ENCODE results near the gene PIAS3.
"Not testable (repeated sequence)": the region's sequence is repeated elsewhere in the genome, so short reads cannot be mapped to it uniquely, and the experiment has no call there.

The PIAS3 gene

DNA sequence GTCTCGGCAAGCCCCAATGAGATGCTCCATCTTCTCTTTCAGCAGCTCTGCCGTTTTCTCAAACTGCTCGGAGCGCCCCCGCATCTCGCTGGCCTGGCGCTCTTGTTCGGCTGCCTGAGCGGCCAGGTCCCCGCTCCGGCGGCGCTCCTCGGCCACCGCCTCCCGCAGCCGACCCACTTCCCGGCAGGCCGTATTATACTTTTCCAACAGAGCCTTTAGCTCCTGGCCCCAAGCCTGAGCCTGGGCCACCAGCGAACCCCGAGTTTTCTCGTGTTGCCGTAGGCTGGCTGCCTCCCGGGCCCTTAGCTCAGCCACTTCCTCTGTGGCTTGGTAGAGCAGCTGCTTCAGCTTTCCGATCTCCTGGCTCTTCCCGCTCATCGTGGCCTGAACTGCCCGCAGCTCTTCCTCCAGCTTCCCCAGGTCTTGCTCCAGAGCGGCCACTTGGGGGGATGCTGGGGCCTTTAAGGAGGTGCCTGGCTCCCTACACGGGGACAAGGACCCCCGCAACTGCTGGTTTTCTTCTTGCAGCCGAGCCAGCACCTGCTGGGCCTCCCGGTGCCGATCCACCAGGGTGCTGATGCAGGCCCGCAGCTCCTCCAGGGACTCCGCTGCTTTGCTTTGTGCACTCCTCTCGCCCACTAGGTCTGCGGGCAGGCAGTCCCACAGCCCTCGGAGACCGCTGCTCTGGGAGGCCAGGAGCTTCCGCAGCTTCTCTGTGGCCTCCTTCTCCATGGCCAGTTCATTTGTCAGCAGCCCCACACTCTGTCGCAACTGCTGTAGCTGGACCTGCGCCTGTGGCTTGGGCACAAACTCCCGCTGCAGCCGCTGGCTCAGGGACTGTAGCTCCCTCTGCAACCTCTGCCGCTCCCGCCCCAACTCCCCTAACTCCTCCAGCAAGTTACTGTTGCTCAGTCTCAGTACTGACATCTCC lies 13.4 kb upstream of the PIAS3 start:
- DNase-seq, result peak; percentile 30

DNA sequence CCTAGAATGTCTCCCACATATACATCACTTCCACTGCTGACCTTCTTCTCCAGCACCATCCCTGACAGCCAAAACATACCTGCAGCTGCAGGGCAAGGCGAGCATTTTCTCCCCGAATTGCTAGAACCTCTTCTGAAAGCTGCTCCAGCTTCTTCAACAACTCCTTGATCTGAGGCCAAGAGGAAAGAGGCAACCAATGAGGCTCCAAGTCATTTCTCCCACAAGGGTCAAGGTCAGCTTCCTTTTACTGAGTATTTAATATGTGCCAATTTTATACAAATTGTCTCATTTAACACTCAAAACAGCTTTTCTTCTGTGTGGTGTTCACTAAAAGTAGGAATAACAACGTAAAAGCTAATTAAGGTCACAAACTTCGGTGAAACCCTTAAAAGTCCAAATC lies 9.4 kb upstream of the PIAS3 start:
- DNase-seq, result no peak

DNA sequence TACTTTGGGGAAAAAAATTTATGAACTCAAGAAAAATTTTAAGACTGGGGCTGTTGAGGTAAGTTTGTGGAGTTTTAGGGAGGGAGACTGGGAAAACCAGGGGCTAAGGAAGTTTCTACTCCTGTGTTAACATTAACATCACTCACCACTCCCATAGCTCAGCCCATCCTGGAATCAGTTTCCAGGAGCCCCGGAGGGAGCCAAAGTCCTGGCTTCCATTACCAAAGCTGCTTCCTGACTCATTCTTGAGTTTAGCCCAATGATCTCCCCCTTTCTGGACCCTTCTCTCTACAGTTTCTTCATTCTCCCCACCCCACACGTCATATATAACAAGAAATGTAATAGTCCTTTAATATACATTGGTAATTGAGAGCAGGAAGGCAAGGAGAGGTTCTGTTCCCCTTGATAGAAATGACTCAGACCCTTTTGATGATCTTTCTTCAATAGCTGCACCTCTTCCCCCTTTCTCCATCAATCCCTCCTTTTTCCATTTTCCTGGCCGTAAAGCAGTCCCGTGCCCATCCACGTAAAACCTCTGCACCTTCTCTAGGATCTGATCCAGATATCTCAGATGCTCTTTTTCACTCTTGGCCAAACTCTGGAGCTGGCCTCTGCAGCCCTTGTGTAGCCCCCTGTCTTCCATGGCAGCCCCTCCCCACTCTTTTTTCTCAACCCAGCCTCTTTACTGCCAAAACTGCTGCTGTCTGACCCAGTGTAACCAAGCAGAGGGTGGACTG lies 4.6 kb upstream of the PIAS3 start:
- DNase-seq, result no peak

DNA sequence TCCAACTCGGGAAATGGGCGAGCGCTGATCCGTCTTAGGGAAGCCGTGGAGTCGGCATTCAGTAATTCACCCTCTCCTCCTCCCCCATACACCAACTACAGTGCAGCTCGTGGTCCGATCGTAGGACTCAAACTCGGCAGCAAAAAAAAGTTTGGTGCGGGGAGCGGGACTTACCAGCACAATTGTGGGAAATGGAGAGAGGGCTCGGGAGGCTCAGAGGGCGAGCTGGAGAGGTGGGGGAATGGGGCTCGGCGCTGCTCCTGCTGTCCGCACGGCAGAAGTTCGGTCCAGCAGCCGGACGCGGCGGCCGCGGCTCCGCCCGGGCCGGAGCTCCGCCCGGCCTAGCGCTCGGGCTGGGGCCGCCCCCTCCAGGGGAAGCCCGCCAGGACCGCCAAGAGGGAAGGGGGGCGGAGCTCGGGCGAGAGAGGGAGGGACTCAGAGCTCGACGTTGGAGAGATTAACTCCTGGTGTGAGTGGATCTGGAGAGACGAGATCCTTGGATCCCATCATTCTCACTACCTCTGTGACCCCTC lies 676 bp upstream of the PIAS3 start:
- DNase-seq, result peak; percentile 77

DNA sequence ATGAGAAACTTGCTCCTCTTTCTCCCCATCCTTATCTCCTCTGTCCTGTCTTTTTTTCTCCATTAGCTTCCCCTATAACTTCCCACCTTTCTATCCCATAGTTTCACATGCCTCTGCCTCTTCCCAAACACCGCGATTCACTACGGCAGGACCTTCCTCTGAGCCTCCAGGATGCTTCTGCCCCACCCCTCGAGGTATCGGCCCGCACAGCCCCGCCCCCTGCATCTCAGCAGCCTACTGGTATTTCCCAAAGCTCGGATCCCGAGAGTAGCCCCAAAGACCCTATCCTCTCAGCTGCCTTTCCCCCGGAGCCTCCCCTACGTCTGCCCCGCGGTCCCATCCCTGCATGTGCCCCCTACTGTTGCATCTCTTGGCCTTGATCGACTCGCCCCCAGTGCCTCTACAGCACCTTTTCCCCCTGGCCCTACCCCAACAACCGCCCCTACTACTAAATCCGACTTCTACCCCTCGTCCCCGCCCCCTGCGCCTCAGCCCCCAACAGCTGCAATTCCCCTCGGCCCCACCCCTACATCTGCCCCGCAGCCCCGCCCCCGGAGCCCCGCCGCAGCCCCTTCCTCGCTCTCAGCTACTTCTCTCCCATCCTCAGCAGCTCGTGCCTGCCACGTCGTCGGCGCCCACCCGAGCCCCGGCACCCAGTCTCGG lies 512 bp downstream of the PIAS3 start:
- peak; percentile 58 for DNase-seq

DNA sequence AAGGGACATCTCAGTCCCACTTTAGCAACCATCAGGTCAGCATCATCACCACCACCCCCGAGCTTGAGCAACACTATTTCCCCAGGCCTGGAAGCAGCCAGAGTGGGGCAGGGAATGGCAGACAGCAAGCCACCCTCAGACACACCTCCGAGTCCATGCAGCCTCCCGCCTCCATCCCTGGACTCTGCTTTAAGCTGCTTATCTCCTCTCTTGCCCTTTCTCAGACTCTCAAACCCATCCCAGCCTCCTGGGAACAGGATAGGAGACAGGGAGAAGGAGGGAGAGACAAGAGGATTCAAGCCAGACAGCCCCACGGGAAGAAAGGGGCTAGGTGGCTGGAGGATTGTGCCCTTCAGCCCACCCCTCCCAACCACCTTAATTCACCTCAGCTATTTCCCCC lies 1.7 kb downstream of the PIAS3 start:
- DNase-seq, result no peak

DNA sequence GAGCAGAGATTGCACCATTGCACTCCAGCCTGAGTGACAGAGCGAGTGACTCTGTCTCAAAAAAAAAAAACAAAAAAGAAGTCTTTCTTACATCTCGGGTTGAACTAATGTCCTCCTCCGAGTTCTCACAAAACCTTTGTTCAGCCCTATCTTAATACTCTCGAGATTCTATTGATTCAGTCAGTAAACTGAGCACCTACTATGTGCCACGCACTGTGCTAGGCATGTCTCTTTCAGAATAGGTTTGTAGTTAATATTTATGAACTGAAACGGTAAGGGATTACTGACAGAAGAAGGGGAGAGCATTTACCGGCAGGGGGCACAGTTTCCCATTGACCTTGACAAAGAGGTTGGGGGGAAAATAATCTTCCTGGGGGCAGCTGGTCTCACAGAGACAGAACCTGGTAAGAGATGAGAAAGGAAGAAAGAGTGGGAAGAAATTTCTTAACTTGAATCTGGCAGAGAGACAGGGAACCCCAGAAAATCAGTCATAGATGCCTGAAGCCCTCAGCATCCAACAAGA lies 3.4 kb downstream of the PIAS3 start:
- DNase-seq, result no peak

DNA sequence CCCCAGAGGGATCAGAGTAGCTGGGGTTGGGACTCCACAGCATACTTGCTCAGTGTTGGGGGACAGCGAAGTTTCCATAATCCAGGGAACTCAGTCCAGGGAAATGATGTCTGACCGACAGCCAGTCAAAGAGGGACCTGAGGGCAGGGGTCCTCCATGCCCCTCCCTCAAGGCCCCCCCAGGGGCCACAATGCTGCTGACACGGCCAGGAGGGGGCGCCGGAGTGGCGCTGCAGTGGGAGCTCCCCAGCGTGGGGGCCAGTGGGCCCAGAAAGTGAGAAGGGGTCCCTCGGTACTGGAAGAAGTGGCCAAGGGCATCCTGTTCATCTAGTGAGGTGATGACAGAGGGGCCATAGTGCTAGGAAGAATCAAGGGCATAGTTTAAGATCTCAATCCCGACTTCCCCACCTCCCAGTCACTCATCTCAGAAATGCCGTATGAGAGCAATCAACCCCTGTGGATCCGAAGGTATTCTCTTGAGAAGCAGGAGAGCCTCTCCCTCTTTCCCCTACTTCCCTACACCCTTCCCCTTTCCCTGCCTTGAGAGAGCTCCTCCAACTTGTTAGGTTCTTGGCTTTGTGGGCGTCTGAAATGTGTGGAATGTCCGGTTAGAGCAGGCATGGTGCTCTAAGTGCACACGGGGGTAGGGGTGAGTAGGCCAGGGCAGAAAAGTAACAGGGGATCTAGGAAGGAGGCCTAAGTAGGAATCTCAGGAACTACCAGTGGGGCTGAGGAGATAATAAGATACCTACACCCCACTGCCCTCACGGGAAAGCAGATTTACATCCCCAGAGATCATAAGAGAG lies 9.3 kb downstream of the PIAS3 start:
- no peak for DNase-seq

DNA sequence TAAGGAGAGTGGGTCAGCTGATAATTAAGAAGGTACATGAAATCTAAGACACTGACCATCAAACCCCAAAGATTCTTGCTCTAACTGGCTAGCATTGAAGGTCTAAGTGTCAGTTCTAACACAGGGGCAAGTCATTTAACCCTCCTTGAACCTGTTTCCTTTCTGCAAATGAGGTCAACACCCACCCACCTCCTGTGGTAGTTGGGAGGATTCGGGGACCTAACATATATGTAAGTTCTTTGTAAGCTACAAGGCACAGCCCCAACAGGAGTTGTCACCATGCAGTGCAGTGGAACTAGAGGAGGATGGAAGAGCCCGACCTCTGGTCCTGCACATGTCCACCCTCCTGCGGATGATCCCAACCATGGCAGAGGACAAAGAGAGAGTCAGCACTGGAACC lies 11.1 kb downstream of the PIAS3 start:
- DNase-seq, result no peak

DNA sequence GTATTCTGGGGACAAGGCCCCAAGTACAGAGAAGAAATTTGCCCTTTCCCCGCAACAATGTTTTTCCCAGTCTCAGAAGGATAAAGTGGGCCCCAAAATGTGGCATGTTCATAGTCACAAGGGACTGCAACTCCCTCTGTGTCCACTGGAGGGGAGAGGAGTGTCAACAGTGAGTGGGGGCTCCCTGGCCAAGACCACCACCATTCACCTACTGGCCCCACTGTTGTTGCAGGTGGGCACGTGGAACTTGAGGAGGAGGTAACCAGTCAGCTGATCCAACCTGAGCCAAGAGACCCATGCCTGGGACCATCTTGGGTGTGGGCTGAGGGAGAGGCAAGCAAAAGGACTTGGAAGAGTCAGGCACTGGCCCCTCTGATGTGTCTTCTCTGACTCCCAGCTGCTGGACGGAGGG lies 12.7 kb downstream of the PIAS3 start:
- peak; percentile 15 for DNase-seq

DNA sequence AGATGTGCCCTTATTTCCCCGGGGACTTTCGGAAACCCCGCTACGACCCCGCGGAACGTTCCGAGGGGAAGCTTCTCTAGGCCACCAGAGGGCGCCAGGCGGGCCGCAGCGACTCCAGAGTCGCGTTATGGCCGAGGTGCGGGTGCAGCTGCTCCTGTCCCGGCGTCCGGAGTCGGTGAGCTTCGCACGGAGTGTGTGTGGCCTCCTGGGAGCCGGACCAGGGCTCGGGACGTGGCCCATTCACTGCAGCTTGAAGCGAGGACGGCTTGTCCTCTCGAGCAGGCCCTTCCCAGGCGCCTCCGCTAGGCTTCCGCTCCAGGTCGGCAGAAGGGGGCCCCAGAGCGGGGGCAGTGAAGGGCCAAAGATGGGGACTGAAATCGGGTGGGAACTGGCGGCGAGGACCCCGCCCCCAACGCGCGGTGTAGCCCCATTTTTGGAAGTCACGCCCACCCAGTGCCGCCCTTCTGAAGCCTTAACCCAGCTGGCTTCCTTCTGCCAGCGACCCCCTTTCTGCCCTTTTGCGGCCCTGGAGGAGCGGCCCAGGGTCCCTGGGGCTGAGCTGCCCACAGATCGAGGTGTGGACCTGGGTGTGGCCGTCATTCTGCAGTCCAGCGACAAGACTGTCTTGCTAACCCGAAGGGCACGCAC lies 13.2 kb downstream of the PIAS3 start, which contains the start of gene NUDT17:
Gene NUDT17, plus strand, starts transcription at position 117 of the 648 bp plus-strand sequence. Its CDS starts 11 bp downstream, at position 128.
- DNase-seq, result peak; percentile 79

DNA sequence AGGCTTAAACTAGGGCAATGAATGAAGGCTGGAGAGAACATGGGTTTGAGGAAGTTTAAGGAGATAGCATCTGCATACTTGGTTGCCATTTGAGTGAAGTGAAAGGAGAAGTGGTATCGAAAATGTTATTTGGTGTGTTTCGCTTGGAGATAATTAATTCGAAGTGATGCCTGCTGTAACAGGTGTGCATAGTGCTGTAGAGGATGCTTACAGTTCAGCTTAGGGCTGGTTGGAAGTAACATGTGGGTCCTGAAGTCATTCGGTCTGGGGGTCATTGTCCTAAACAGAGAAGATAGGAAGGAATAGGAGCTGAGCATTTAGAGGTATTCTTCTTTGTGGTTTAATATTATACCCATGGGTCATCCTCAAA lies 13.8 kb downstream of the PIAS3 start:
- no peak for DNase-seq

DNA sequence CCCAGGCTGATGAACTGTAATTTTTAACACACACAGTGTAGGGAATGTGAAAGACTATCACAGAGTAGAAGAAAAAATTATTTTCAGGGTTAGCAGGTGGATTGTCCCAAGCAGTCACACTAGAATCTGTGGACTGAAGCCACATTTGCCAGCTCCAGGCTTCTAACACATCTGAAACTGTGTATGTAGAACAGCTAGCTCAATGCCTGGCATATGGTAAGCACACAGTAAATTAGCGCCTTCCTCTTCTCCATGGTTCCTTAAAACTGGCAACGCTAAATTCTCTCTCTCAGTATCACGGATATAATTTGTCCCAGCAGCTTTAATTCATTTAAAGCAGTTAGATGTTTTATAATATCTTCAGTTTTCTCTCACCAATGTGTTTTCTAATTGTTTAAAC lies 15.8 kb downstream of the PIAS3 start:
- DNase-seq, result no peak

DNA sequence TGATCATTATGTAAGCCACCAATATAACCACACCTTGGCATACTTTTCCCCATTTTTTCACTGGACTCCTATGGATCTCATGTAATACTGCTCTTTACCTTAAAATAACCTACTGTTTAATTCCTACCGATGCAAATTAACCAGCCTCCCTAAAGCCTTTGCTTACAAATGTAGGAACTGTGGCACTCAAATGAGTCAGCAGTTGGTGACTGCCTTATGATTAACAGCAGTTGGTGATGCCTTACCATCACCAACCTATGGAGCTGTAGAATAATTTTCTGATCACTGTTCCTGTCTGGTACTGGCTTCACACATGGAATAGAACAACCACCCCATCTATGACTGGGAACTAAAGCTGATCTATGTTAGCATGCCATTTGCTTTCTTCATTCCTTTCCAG lies 21.2 kb downstream of the PIAS3 start:
- no peak for DNase-seq

DNA sequence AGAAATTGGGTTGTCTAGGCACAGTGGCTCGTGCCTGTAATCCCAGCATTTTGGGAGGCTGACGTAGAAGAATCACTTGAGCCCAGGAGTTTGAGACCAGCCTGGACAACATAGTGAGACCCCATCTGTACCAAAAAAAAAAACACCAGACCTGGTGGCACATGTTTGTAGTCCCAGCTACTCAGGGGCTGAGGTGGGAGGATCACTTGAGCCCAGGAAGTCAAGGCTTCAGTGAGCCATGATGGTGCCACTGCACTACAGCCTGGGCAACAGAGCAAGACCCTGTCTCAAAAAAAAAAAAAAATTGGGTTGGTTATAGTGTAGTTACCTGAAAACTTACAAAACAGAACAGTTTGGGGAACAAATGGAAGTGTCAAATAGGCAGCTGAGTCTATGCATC lies 28.1 kb downstream of the PIAS3 start:
- DNase-seq, result not testable (repeated sequence)

DNA sequence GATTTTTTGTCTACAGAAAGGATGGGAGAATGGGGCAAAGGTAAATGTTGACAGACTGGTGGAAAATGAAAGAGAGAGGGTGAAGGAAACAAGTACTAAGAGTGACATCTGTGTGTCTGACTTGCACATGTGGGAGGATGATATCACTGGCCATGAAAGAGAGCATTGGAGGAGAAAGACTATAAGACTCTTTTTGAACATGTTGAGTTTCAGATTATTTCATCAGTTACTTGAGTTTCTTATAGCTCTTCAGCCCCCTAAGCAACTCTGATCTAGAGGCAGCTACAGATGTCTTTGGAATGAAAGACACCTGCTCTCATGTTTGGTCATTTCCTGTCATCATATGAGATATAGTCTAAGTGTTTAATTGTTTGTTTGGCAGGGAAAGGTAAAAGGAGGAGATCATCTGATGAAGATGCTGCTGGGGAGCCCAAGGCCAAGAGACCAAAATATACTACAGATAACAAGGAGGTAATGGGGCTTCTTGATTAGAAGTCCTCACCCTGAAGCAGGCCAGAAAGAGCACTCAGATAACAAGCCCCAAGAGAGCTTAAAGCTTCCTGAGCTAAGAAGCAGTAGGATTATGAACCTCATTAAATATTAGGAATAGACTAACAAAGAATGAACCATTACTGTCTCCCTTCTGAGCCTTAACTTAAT lies 30.4 kb downstream of the PIAS3 start:
- no peak for DNase-seq

DNA sequence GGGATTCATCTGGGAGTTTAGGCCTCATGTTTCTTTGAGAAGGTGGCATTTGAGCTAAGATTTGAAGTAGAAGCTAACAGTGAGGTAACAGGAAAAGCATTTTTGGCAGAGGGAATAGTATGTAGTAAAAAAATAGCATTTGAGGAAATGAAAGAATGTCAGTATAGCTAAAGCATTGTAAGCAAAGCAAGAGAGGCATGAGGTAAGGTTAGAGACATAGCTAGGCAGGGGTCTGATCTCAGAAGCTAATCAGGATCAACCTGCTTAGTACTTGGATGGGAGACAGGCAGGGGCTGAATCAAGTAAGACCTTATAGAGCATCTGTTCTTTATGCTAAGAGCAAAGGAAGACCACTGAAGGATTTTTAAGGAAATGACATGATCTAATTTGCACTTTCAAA lies 30.9 kb downstream of the PIAS3 start:
- no peak for DNase-seq

DNA sequence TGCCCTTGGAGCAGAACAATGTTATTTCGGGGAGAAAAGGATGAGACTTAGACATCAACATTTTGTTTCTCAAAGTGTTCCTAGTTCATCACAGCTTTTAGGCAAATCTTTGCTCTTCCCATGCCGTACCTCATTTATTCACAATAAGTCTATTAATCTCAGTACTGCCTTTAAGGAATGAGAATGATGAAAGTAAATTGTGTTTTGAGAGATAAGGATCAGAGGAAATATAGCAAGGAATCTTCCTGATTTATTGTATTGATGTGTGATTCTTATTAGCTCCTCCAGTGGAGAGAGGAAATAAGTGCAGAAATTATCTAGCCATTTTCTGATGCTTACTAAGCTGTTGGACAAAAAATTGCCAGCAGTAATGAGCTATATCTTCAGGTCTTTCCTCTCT lies 32.9 kb downstream of the PIAS3 start:
- DNase-seq, result no peak

DNA sequence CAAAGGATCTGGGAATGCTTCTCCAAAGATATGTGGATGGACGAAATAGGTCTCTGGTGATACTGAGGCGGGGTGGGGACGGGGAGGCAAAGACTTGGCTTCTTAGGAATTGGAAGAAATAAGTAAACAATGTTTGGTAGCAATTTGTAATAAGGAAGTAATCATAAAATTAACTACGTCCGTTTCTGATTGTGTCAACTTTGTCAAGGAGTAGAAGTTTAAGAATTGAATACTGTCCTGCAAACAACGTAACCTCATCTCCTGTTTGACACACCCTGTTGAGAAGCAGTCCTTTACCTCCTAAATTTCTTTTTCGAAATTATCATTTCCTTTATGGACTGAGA lies 34.4 kb downstream of the PIAS3 start:
- DNase-seq, result no peak

DNA sequence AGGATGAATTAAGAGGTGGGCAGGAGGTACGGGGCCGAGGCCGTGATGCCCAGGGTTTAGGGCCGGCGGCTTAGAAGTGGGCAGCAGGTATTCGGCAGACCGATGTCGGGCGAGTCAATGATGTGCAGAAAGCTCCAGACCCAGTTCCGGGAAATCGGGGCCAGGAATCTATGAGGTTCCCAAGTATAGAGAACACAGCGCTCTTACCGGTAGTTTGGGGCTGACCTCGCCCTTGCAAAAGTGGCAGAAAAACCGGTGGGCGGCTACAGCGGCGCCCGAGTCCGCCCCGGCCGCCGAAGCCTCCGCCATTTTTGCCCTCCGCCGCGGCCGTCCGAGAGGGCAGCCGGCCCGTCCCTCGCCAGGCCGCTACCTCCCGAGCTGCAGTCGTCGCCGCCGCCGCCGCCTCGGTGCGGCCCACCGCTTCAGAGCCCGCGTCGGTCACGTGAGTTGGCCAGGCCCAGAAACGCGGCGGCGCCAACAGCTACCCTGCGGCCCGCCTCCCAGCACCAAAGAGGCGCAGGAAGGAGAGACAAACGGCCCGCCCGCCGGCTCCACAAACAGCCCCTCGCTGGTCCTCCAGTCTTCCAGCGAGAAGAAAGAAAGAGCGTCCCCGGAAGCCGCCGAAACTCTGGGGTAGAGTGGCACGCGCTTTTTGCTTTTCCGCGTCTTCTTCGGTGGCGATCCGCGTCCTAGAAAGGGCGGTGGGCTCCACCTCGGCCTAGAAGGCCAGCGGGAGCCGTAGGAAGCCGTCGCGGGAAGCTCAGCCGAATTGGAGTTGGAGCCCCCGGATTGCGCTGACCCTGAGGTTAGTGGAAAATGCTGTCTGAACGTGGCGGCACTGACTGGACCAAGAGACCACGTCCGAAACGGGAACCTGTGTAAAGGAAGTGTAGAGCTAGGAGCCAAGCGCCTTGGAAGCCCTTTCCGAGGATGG lies 35.0 kb downstream of the PIAS3 start, which contains the start of the genes POLR3C and RNF115:
Gene POLR3C, plus strand, starts transcription at position 636 of the 934 bp plus-strand sequence. CDS start 1,577 bp downstream, outside the sequence.
Gene RNF115, minus strand, starts transcription at position 531 of the 934 bp plus-strand sequence. Its CDS starts 222 bp downstream, at position 309.
- DNase-seq, result peak; percentile 87

Measured in activated gamma-delta T cell treated with Interleukin-2 at 50 U/mL for 16 hours (primary cell).